HL-60 (cell line): ENCODE results near the gene MDH2.

Experiments used
- CTCF ChIP-seq: IDR thresholded peaks from one replicate; pipeline ENCODE4 v1.5.1; 2011; ENCODE audit warnings: low read length, control low read depth, inconsistent platforms; ENCODE audit not compliant: insufficient read depth
- GABPA ChIP-seq: IDR thresholded peaks from 2 replicates; pipeline ENCODE4 v1.6.1; 2012; ENCODE audit warnings: low read depth
- POLR2AphosphoS5 ChIP-seq: IDR thresholded peaks from 2 replicates; pipeline ENCODE4 v1.6.1; 2012; ENCODE audit warnings: low read depth
- REST ChIP-seq: IDR thresholded peaks from 2 replicates; pipeline ENCODE4 v1.6.1; 2012; ENCODE audit warnings: low read depth; ENCODE audit not compliant: insufficient replicate concordance
- SPI1 ChIP-seq: IDR thresholded peaks from 2 replicates; pipeline ENCODE4 v1.6.1; 2012; ENCODE audit warnings: low read depth, mild to moderate bottlenecking, borderline replicate concordance

- no peak for TF ChIP-seq CTCF
- no peak for TF ChIP-seq REST
- no peak for TF ChIP-seq POLR2AphosphoS5
- TF ChIP-seq GABPA: no peak
- TF ChIP-seq SPI1: no peak
Measured at GRCh38 chr7:76002139-76002538, 45.8 kb upstream of the MDH2 start.
